NCI-H1417 treated with DMSO at 0.1 percent for 48 hours (cell line): ENCODE results near the gene LCAT.
"Not testable (repeated sequence)": the region's sequence is repeated elsewhere in the genome, so short reads cannot be mapped to it uniquely, and the experiment has no call there.

Source experiments
- DNase-seq: peaks from one replicate; lab custom pipeline; 2025; lab: John Stamatoyannopoulos, UW

LCAT gene, protein sequence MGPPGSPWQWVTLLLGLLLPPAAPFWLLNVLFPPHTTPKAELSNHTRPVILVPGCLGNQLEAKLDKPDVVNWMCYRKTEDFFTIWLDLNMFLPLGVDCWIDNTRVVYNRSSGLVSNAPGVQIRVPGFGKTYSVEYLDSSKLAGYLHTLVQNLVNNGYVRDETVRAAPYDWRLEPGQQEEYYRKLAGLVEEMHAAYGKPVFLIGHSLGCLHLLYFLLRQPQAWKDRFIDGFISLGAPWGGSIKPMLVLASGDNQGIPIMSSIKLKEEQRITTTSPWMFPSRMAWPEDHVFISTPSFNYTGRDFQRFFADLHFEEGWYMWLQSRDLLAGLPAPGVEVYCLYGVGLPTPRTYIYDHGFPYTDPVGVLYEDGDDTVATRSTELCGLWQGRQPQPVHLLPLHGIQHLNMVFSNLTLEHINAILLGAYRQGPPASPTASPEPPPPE

GRCh38 chr16:67943619-67944504 is at the start of gene LCAT:
Gene LCAT (minus strand): TSS chr16:67944120. CDS start chr16:67944101, 19 bp downstream.
- DNase-seq = no peak

- DNase-seq = no peak
Measured at GRCh38 chr16:67993207-67994039, 49.5 kb upstream of the LCAT start.

DNA sequence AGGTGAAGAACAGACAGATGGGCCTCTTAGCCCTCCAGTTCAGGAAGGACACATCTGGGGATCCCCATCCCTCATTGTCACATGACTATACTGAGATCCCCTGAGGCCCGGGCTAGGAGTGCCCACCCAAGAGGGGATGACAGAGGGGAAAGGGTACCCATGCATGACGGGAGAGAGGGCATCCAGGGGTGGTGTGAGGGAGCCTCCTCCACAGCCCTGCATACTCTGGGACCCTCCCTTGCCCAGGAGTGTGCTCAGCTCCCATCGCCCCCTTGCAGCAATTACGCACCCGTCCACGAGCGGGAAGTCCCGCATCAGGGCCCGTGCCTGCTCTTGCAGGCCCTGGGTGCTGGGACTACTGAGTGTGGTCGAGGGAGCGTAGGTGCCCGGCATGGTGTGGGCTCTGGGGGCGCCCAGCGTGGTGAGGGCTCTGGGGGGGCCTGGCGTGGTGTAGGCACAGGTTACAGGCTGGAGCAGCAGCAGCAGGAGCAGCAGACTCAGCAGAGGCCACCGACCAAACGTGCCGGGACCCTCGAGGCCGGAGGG is 48.8 kb upstream of the LCAT start:
- no peak for DNase-seq

GRCh38 chr16:67990018-67990386 is 46.1 kb upstream of the LCAT start:
- DNase-seq = no peak

DNA sequence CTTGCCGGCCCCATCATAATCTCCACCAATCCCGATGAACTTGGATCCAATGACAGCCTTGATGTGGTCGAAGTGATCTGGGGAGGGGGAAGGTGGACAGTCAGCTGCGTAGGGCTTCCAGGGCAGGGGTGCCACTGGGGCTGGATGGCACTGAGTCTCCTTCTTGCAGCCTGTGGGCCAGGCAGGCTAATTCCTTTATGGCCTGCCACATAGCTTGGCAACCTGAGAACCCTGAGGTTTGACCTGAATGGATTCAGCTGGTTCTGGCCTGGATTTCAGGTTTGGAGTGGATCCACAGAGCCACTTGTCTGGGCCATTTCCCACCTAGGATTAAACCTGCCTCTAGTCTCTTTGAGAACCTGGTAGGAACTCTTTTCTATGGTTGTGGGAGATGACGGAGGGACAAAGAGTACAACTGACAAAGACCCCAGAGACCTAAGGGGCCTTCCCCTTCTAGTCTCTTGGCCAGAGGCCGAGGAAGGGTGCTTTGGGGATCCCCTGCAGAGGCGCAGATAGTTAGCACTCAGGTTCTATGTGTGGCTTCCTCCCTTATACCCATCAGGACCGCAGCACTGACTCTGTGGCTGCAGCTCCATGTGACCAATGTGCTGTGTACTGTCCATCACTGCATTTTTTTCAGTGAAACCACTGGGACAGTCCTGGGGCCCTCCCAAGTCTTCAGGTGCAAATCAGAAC is 45.5 kb upstream of the LCAT start:
- DNase-seq = no peak

GRCh38 chr16:67988675-67989074 is 44.8 kb upstream of the LCAT start:
- no peak for DNase-seq

DNA sequence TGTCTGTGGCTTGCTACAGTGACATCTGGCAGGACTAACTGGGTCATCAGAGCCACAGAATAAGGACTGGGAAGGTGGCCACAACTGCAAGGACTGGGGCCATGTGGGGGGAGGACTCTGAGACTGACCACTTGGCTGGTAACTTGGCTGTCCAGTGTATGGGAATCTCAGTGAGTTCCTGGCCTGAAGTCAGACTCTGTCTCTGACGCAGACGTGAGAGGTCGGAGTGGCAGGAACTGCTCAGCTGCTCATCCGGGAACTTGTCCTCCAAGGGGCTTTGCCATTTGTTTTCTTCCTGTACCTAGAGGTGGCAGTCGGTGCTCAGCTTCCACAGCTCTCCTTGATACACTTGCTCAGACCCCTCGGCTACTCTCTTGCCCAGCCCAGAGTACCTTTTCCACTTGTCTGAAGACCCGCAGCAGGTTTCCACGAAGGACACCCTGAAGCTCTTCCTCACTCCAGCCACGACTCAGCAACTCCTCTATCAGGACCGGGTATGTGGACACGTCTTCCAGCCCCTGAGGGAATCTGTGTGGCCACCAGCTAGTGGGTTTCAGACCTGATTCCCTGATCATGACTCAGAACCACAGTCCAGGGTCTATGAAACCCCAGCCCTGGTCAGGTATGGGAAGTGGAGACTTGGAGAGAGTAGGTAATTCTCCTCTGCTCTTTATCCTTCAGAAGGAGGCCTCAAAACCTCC is 43.7 kb upstream of the LCAT start:
- no peak for DNase-seq

GRCh38 chr16:67986949-67987348 is 43.0 kb upstream of the LCAT start:
- DNase-seq = no peak

GRCh38 chr16:67982011-67982696 is 38.2 kb upstream of the LCAT start:
- DNase-seq = no peak

DNA sequence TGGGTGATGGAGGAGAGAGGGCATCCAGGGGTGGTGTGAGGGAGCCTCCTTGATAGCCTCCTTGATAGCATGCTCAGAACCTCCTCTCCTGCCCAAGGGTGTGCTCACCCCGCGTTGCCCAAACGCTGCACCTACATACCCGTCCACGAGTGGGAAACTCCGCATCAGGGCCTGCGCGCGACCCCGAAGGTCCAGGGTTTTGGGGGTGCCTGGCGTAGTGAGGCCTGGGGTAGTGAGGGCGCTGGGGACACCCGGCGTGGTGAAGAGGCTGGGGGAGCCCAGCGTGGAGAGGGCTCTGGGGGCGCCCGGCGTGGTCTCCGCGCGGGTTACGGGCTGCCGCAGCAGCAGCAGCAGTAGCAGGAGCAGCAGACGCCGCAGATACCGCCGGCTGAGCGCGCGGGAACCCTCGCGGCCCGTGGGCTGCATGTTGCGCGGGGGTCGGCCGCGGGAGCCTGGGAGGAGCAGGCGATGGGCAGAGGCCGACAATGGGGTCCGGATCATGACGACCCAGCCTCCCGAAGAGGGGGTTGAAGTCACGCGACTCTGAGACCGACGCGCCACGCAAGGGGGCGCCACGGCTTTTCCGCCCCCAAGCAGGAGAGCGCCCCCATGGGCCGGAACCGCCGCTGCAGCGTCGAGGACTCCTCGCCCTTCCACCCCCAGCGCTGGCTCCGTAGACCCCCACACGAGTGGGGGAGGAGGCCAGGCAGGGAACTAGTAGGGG is 36.2 kb upstream of the LCAT start, which contains the start of gene DPEP3:
Gene DPEP3, minus strand, starts transcription at position 545 of the 724 bp plus-strand sequence. Its CDS starts 119 bp downstream, at position 426.
- no peak for DNase-seq

- no peak for DNase-seq
Measured at GRCh38 chr16:67977469-67978227, 33.7 kb upstream of the LCAT start.

- DNase-seq = no peak
Measured at GRCh38 chr16:67977005-67977404, 33.1 kb upstream of the LCAT start.

- DNase-seq = no peak
Measured at GRCh38 chr16:67976205-67976604, 32.3 kb upstream of the LCAT start.

GRCh38 chr16:67975321-67976105 is 31.6 kb upstream of the LCAT start:
- no peak for DNase-seq

- not testable (repeated sequence) for DNase-seq
Measured at GRCh38 chr16:67972285-67972684, 28.4 kb upstream of the LCAT start.

DNA sequence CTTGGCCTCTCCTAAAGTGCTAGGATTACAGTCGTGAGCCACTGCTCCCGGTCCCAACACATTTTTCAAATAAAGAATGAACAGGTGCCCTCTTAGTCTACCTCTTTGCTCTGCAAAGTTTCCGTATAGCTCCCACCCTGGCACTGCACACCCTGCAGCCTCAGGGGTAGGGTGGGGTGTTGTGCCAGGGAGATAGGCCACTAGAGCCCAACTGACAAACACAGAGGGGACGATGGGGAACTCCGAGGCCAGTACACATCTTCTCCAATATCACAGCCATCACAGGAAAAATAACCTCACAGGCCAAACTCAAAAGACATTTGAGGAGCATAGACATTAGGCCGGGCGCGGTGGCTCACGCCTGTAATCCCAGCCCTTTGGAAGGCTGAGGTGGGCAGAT is 27.2 kb upstream of the LCAT start:
- DNase-seq = no peak

- no peak for DNase-seq
Measured at GRCh38 chr16:67969254-67970039, 25.5 kb upstream of the LCAT start.
